ENCODE results near the gene JPH2.

JPH2 gene

GRCh38 chr20:44073675-44074071, 113.3 kb downstream of the JPH2 start:
- no peak for DNase-seq (ENCODE audit: low read depth)
- TF ChIP-seq MAX (IDR thresholded peaks at IDR 0.05; ENCODE audit: low read depth, low read length) (no peak), MYC (IDR thresholded peaks at IDR 0.05; ENCODE audit: low read depth, low read length) (no peak), POLR2A (IDR thresholded peaks at IDR 0.05; ENCODE audit: extremely low read depth, insufficient read length) (no peak)
- H3K4me3 ChIP-seq (ENCODE audit: low read depth, low read length) = no peak overlapping the region

GRCh38 chr20:44073011-44073674, 113.8 kb downstream of the JPH2 start:
- DNase-seq (ENCODE audit: low read depth) = no peak
- TF ChIP-seq MYC (IDR thresholded peaks at IDR 0.05; ENCODE audit: low read depth, low read length) (no peak), MAX (IDR thresholded peaks at IDR 0.05; ENCODE audit: low read depth, low read length) (no peak), POLR2A (IDR thresholded peaks at IDR 0.05; ENCODE audit: extremely low read depth, insufficient read length) (no peak)
- TF ChIP-seq, protein P1, sequence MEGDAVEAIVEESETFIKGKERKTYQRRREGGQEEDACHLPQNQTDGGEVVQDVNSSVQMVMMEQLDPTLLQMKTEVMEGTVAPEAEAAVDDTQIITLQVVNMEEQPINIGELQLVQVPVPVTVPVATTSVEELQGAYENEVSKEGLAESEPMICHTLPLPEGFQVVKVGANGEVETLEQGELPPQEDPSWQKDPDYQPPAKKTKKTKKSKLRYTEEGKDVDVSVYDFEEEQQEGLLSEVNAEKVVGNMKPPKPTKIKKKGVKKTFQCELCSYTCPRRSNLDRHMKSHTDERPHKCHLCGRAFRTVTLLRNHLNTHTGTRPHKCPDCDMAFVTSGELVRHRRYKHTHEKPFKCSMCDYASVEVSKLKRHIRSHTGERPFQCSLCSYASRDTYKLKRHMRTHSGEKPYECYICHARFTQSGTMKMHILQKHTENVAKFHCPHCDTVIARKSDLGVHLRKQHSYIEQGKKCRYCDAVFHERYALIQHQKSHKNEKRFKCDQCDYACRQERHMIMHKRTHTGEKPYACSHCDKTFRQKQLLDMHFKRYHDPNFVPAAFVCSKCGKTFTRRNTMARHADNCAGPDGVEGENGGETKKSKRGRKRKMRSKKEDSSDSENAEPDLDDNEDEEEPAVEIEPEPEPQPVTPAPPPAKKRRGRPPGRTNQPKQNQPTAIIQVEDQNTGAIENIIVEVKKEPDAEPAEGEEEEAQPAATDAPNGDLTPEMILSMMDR (IDR thresholded peaks at IDR 0.05; ENCODE audit: low read depth, low read length) = no peak
- H3K4me3 ChIP-seq (ENCODE audit: low read depth, low read length) = no peak overlapping the region

DNA sequence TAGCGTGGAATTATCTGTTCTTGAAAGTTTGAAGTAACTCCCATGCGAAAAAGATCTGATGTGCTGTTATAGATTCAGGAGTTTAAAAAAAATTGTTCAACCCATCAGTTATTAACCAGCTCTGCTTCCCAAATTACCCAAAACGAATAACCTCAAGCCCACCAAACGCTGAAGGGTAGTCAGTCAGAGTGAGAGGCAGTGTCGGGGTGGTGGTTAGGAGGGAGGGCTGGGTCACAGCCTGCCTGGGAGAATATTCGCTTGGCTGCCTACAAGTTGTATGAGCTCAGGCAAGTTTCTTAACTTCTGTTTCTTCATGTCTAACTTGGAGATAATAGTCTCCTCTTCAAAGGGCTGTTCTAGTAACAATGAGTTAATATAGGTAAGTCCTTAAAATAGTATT, 114.6 kb downstream of the JPH2 start:
- no peak overlapping the region for H3K4me3 ChIP-seq (ENCODE audit: low read depth, low read length)
- no peak for TF ChIP-seq POLR2A (IDR thresholded peaks at IDR 0.05; ENCODE audit: extremely low read depth, insufficient read length)
- TF ChIP-seq, protein P1 (IDR thresholded peaks at IDR 0.05; ENCODE audit: low read depth, low read length) = no peak
- no peak for TF ChIP-seq MYC (IDR thresholded peaks at IDR 0.05; ENCODE audit: low read depth, low read length)
- no peak for TF ChIP-seq MAX (IDR thresholded peaks at IDR 0.05; ENCODE audit: low read depth, low read length)
- DNase-seq (ENCODE audit: low read depth) = no peak

DNA sequence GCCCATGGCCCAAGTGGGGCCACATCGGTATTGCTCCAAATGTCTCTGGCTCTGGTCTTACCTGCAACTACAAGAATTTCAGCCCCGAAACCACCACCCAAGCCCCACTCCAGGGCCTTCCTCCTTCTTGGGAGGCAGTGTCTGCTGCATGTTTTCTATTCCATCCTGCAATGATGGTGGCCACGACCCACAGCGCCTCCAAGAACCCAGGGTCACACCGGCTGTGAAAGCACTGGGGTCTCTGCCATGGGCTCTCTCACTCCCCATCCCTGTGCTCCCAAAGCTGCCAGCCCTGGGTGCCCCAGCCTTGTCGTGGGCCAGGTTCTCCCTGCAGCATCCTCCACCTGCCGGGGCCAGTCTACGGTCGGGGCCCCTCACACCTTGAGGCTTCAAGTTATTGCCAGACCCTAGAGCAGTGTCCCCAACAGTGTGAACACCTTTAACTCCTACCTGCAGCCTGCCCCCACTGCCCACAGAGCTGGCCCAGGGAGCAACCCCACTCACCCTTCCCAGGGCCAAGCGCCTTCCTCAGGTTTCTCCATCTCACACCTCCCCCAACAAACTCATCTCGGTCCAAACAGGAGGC, 115.4 kb downstream of the JPH2 start:
- no peak overlapping the region for H3K4me3 ChIP-seq (ENCODE audit: low read depth, low read length)
- TF ChIP-seq MAX (IDR thresholded peaks at IDR 0.05; ENCODE audit: low read depth, low read length) (no peak), MYC (IDR thresholded peaks at IDR 0.05; ENCODE audit: low read depth, low read length) (no peak), POLR2A (IDR thresholded peaks at IDR 0.05; ENCODE audit: extremely low read depth, insufficient read length) (no peak)
- TF ChIP-seq, protein P1 (IDR thresholded peaks at IDR 0.05; ENCODE audit: low read depth, low read length) = no peak
- DNase-seq (ENCODE audit: low read depth) = no peak

GRCh38 chr20:44071057-44071456, 115.9 kb downstream of the JPH2 start:
- TF ChIP-seq, protein P1 (IDR thresholded peaks at IDR 0.05; ENCODE audit: low read depth, low read length) = no peak
- TF ChIP-seq MYC (IDR thresholded peaks at IDR 0.05; ENCODE audit: low read depth, low read length) = no peak
- no peak for TF ChIP-seq POLR2A (IDR thresholded peaks at IDR 0.05; ENCODE audit: extremely low read depth, insufficient read length)
- TF ChIP-seq MAX (IDR thresholded peaks at IDR 0.05; ENCODE audit: low read depth, low read length) = no peak
- no peak overlapping the region for H3K4me3 ChIP-seq (ENCODE audit: low read depth, low read length)
- DNase-seq (ENCODE audit: low read depth) = no peak

- peak overlapping the region; percentile 52 for H3K4me3 ChIP-seq (ENCODE audit: low read depth, low read length)
Observed at GRCh38 chr20:44070139-44070900, 116.7 kb downstream of the JPH2 start.

More at GRCh38 chr20:44070139-44070900, 116.7 kb downstream of the JPH2 start:
- no peak for TF ChIP-seq POLR2A (IDR thresholded peaks at IDR 0.05; ENCODE audit: extremely low read depth, insufficient read length)
- no peak for TF ChIP-seq MAX (IDR thresholded peaks at IDR 0.05; ENCODE audit: low read depth, low read length)
- TF ChIP-seq MYC (IDR thresholded peaks at IDR 0.05; ENCODE audit: low read depth, low read length) = 0 out of 2 replicates have a peak, but pooled peaks have one; percentile 26
- TF ChIP-seq, protein P1 (IDR thresholded peaks at IDR 0.05; ENCODE audit: low read depth, low read length) = no peak
- peak; percentile 42 for DNase-seq (ENCODE audit: low read depth)
